GM19372 (cell line): ENCODE results near the gene RXFP3.
"Not testable (repeated sequence)": the region's sequence is repeated elsewhere in the genome, so short reads cannot be mapped to it uniquely, and the experiment has no call there.

ENCODE experiments used
- ATAC-seq: cut with Tn5 transposase; IDR thresholded peaks from one replicate; pipeline ENCODE4 v1.9.1; 2021; ENCODE audit warnings: mild to moderate bottlenecking, low read depth, moderate library complexity; ENCODE audit not compliant: unreplicated experiment

The RXFP3 gene

DNA sequence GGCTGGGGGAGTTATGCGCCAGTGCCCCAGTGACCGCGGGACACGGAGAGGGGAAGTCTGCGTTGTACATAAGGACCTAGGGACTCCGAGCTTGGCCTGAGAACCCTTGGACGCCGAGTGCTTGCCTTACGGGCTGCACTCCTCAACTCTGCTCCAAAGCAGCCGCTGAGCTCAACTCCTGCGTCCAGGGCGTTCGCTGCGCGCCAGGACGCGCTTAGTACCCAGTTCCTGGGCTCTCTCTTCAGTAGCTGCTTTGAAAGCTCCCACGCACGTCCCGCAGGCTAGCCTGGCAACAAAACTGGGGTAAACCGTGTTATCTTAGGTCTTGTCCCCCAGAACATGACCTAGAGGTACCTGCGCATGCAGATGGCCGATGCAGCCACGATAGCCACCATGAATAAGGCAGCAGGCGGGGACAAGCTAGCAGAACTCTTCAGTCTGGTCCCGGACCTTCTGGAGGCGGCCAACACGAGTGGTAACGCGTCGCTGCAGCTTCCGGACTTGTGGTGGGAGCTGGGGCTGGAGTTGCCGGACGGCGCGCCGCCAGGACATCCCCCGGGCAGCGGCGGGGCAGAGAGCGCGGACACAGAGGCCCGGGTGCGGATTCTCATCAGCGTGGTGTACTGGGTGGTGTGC lies at the start of gene RXFP3:
RXFP3 (plus strand) TSS at position 6 of the 636 bp plus-strand sequence; CDS start at position 361, 355 bp downstream.
- no peak for ATAC-seq

DNA sequence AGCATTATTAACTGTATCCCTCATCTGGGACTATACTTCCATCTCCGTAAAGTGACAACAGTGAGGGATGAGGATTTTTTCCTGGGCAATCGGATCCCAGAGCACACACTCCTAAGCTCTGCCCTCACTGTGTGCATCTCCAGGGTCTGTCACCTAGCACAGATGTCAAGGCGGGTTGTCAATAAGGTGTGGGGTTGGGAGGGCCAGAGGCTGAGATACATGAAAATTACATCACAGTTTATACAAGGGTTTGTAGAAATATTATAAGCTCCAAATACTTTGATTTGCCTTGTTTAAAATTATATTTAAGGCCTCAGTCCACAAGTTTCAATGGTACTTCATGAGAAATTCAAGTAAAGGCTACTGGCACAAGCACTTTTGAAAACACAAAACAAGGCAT lies 48.9 kb upstream of the RXFP3 start:
- no peak for ATAC-seq

DNA sequence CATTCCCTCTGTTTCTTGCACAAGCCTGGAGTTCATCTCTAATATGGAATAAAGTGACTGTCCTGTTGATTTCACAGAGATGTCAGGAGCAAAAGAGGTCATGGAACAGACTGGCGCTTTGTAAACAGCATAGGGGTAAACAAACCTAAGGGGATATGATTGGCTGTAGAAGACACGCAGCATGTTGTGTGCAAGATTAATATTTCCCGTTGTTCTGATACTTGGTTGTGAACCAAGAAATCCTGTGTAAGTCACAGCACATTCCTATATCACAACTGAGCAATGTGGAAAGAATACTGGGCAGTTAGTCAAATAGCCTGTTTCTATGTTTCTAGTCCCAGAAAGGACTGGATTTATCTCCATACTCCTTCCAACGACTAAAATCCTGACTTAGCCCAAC lies 47.6 kb upstream of the RXFP3 start:
- no peak for ATAC-seq

DNA sequence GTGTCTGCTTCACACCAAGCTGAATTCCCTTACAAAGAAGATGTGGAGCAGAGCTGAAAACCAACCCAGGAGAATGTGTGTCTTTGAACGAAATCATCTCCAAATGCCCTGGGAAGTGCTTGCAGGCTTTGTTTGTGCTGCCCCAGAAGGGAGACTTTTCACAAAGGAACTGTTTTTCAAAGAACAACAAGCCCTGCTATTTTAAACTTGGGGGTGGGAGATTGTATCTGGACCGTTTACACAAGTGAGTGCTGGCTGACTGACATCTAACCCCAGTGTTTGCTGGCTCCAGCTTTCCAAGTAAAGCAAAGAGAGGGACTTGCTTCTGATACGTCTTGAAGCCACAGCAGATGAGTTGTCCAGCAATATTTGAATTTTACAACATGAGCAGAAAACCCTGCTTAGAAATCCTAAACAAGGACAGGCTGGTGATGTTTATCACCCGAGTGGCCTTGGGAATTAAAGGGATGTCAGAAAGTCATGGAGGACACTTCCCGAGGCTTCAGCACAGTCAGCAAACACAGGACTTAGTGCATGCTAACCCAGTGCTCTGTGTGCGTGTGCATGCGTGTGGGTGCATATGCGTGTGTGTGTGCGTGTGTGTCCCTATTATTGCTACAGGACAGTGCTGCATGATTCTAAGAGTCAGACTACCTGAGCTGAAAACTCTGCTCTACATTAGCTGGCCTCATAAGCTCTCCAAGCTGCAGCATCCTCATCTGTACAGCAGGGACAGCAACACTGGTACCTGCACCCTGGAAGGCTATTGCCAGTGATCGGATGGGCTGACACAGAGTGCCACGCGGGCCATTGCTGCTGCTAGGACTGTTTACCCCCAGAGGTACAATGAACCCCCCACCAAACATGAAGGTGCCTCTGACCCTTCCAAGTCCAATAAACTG lies 45.8 kb upstream of the RXFP3 start:
- no peak for ATAC-seq

DNA sequence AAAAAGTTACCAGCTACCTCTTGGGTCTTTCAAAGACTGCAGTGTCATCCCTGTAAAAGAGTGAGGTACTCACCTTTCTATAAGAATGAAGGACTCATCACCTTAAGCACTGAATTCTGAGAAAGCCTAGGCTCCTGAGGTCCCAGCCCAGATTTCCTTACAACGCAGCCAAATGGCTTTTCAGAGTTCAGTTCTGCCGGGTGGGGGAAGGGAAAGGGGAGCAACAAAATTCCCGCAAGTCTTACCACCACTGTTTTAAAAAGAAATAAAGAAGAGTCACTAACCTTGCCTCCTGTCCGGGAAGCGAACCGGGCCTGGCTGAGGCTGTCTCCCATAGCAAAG lies 44.8 kb upstream of the RXFP3 start:
- no peak for ATAC-seq

- ATAC-seq, result no peak
Measured at GRCh38 chr5:33891788-33892619, 44.2 kb upstream of the RXFP3 start, which contains the start of gene ADAMTS12. ADAMTS12 (minus strand) TSS chr5:33891990; CDS start chr5:33891856, 134 bp downstream.

DNA sequence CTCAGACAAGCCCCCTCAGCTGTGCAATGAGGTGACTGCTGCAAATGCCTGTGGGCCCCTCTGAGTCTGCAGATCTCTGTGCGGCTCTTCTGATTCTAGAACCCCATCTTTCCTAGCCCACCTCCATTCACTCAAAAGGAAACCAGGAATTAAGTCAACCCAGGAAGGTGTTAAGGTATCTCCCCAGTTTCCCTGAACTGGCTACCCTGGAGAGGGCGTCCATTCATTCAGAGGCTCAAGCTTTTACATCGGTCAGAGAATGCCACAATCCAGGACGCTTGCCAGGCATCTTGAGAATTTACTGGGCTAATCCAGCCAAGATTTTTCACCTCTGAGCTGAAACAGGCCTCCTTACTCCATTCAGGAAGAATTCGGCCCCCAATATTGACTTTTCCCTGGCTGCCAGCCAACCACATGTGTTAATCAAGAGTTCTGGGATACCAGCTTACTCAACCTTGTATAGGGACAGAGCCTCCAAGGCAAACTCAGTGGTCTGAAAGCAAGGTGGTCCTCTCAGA lies 43.5 kb upstream of the RXFP3 start:
- no peak for ATAC-seq

DNA sequence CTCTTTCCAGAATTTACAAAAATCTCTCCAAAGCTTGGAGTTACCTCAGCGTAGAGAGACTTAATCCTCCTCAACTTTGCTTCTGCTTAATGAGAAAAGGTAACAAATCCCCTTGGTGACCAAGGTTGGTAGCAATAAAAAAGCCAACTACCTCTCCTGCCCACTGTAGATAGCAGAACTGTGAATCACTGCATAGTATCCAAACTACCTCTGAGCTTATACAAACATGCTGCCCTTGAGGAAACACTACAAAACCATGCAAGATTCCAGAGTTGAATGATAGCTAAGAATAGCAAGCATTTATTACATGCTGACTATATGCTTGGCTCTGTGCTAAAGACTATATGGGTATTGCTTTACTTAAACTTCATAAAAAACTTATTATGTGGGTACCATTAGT lies 41.6 kb upstream of the RXFP3 start:
- ATAC-seq, result no peak

DNA sequence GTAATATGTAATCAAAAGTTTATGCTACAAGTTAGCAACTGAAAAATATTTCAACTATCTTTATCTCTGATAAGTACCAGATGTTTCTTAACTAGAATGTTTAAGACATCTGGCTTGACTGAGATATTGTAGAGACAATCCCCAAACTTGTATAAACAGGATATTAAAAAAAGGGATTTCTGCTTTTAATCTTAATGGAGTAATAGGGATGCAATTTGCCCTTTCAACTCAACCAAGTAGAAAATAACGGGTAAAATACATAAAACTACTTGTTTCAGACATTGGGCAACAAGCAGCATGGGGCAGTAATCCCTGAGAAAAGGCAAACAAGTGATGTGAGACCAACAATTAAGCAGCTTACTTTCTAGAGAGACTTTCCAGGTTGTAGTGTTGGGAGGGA lies 35.0 kb upstream of the RXFP3 start:
- no peak for ATAC-seq

DNA sequence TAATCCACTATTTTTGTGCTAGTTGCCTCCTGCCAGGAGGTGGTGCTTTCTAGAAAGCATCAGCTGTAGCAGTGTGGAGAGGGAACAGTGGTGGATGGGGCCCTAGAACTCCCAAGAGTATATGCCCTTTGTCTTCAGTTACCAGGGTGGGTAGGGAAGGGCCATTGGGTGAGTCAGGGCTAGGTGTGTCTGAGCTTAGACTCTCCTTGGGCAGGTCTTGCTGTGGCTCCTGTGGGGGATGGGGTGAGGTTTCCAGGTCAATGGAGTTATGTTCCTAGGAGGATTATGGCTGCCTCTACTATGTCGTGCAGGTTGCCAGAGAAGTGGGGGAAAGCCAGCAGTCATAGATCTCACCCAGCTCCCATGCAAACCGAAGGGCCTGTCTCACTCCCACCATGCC lies 33.1 kb upstream of the RXFP3 start:
- ATAC-seq, result no peak

- ATAC-seq, result no peak
Measured at GRCh38 chr5:33905381-33905780, 30.8 kb upstream of the RXFP3 start.

- not testable (repeated sequence) for ATAC-seq
Measured at GRCh38 chr5:33906248-33906647, 29.9 kb upstream of the RXFP3 start.

DNA sequence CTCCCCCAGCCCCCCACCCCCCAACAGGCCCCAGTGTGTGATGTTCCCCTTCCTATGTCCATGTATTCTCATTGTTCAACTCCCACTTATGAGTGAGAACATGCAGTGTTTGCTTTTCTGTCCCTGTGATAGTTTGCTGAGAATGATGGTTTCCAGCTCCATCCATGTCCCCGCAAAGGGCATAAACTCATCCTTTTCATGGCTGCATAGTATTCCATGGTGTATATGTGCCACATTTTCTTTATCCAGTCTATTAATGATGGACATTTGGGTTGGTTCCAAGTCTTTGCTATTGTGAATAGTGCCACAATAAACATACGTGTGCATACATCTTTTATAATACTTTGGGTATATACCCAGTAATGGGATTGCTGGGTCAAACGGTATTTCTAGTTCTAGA lies 21.3 kb upstream of the RXFP3 start:
- not testable (repeated sequence) for ATAC-seq

DNA sequence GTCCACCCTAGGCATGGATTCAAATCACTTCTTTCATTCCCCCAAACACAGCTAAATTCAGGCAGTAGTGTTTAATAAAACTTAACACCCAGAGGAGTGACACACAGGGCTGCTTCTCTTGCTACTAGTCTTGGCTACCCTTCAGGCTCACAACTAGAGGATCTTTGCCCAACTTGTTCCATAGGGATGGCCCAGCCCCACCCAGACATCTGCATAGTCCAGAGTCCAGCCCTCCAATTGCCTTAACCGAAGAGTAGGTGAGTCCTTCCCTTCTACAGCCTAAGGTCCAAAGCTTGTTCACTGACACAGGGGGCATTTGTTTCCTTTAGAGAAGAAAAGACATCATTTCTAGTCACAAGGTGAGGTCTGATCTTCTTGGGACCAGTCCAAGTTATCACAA lies 15.2 kb upstream of the RXFP3 start:
- ATAC-seq, result no peak

DNA sequence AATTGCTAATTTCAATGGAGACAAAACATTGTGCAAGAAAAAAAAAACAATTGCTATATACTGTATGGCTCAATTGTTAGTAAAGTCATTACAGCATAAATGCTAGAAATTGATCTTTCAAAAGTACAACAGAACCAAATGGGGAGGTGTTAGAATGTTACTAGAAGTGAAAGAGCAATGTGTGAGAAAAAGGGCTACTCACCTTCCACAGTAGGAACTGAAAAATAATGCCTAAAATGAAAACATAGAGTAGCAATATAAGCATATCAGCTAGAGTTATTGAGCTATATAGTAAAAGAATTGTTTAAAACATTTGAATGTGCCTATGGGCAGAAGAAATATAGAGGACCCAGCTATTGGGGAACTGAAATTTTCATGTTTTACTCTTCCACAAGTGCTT lies 10.9 kb upstream of the RXFP3 start:
- no peak for ATAC-seq

- ATAC-seq, result no peak
Measured at GRCh38 chr5:33927685-33928084, 8.5 kb upstream of the RXFP3 start.

DNA sequence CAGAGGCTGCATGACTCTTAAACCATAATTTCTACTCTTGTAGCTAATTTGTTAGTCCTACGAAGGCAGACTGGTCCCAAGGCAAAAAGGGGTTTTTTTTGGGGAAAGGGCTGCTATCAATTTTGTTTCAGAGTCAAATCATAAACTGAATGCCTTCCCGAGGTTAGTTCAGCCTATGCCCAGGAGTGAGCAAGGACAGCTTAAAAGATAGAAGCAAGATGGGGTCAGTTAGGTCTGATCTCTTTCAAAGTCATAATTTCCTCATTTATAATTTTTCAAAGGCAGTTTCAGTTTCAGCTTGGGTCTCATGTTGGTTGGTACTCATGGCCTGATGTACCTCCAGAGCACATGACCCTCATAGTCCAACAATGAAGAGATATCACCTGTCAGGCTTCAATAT lies 7.9 kb upstream of the RXFP3 start:
- ATAC-seq, result no peak

DNA sequence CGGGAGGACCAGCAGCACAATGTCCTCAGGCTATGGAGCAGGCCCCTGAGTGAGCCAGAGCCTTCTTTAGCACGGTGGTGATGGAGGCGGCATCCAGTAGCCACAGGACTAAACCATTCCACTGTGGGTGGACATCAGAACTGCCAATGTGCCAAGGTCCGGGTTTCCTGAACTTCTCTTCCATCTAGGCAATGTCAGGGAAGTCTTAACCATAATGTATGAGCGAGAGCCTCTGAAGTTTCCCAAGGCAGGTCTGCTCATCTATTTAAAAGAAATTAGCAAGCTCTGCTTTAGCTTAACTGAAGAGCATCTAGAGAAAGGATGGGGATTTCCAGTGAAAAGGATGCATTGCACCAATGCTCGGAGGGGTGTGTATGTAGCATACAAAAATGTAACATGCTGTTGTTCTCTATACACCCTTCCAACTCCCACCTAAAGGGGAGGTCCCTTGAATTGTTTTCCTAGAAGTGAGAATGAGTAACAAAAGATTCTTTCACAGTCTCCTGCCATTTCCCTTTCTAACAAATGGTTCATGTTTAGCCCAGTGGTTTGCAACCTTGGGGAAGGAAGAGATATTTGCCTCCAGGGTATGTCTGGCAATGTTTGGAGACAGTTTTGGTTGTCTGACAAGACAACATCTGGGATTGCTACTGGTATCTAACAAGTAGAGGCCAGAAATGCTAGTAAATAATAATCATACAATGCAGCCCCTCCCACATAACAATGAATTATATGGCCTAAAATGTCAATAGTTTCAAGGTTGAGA lies 6.1 kb upstream of the RXFP3 start:
- no peak for ATAC-seq

GRCh38 chr5:33931136-33931535 lies 5.0 kb upstream of the RXFP3 start:
- ATAC-seq, result no peak

DNA sequence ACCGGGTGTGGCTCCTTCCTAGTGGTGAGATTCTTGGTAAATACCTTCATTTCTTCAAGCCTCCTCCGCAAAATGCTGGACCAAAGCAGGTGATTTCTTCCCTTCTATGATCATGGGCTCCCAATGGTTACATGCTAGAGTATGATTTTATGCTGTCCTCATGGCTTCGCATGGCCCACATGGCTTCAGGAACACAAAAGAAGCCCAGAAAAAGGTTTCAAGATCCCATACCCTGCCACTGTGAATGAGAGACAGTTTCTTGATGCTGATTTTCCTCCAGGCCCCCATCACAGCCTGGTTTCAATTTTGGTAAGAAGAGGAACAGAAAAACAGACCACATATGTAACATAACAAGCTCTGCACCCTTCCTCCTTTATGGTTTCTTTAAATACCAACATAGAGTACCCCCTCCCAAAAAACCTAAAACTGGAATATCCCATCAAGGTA lies 2.4 kb upstream of the RXFP3 start:
- ATAC-seq, result peak; percentile 73
